Aortic smooth muscle cell (primary cell): ENCODE results near the gene CELF6. TPM values are rescaled to one million over a fixed set of nuclear protein-coding genes. Genes with fewer than 3 reads are reported as not detected.

Experiments
- total RNA-seq: library from RNA; depleted of rRNA; stranded (reverse); fragments of >200 nt; gene quantifications from 2 replicates; pipeline ENCODE4 v1.2.3, GENCODE V29; 2014

CELF6 gene
- total RNA-seq = 0.13 and 0.25 TPM in 2 replicates

DNA sequence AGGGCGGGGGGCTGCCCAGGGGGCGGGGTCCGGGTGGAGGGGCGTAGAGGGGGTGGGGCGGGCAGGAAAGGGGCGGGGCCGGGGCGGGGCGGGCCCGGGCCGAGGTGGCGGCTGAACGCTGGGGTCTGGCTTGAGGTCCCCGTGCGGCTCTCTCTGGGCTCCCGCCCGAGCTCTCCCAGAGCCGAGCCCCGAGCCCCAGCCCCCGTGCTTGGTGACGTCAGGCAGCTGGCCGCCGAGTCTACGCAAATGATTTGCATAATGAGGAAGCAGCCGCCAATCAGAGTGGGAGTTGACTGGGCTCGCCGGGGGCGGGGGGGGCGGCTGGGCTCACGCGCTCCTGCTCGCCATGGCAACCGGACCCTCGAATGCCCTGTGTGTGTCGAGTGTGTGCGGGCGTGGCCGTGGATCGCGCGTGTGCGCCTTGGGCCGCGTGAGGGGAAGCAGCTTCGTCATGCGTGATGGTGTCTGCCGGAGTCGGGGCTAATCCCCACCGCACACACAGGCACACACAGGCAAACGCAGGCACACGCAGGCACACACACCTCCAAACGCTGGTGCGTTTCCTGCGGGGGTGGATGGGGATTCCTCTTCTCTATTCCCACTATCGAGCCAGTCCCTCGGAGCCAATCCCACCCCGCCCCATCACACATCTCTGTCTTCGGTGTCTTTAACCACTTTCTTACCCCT is at the start of gene CELF6:
TSS of gene CELF6 (minus strand) at position 173 of the 687 bp plus-strand sequence. CDS start 283 bp downstream, outside the sequence.

GRCh38 chr15:72272213-72272996 is 47.6 kb downstream of the CELF6 start, which contains the start of gene PARP6:
Gene PARP6 (minus strand): TSS chr15:72272554. CDS start chr15:72267477, 5,077 bp downstream.

Other genes with a start within 250 kb of the CELF6 start
- 49.7 and 51.2 TPM in 2 replicates for gene MYO9A, start 202.0 kb downstream of the CELF6 start, total RNA-seq
- gene SENP8, start 201.8 kb downstream of the CELF6 start, total RNA-seq = 2.0 and 2.6 TPM in 2 replicates
- 0.06 TPM in 1 of 2 replicates, not detected in the other for gene GRAMD2A, start 122.4 kb downstream of the CELF6 start, total RNA-seq
- 2,246 and 2,475 TPM in 2 replicates for gene PKM, start 89.0 kb downstream of the CELF6 start, total RNA-seq
- 12.2 and 15.5 TPM in 2 replicates for gene PARP6, start 47.6 kb downstream of the CELF6 start, total RNA-seq
- 56.1 and 81.2 TPM in 2 replicates for gene HEXA, start 55.9 kb upstream of the CELF6 start, total RNA-seq
- gene TMEM202, start 78.1 kb upstream of the CELF6 start, total RNA-seq = not detected in 2 replicates
- 43.2 and 57.6 TPM in 2 replicates for gene ARIH1, start 154.2 kb upstream of the CELF6 start, total RNA-seq